DMS79 (cell line): Measurements from ENCODE around the gene RBMY1D.
"Not testable (repeated sequence)": the region's sequence is repeated elsewhere in the genome, so short reads cannot be mapped to it uniquely, and the experiment has no call there.

ENCODE experiments used
- DNase-seq: peaks from one replicate; lab custom pipeline; 2025; lab: John Stamatoyannopoulos, UW

Gene RBMY1D

DNA sequence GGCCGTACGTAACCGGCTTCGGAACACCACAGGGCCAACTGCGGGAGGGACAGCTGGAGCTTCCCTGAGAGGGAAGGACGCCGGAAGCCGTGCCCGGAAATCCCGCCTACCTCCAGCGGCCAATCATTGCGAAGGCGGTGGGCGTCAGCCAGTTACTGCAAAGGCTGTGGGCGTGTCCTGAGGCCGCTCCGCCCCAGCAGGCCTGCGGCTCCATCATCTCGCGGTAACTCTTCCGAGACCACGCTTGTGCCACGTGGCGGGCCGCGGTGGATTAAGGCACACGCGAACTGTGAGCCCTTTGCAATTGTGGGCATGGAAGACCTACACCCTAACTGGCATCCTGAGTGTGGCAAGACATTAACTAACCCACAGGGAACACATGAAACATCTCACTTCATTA is at the start of gene RBMY1D:
TSS of gene RBMY1D (minus strand) at position 101 of the 400 bp plus-strand sequence. CDS start 2,013 bp downstream, outside the sequence.
- not testable (repeated sequence) for DNase-seq

DNA sequence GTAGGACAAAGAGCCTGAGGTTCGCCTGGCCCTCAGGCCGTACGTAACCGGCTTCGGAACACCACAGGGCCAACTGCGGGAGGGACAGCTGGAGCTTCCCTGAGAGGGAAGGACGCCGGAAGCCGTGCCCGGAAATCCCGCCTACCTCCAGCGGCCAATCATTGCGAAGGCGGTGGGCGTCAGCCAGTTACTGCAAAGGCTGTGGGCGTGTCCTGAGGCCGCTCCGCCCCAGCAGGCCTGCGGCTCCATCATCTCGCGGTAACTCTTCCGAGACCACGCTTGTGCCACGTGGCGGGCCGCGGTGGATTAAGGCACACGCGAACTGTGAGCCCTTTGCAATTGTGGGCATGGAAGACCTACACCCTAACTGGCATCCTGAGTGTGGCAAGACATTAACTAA is 23.6 kb upstream of the RBMY1D start, which contains the start of gene RBMY1E:
TSS of gene RBMY1E (minus strand) at position 101 of the 400 bp plus-strand sequence. CDS start 1,978 bp downstream, outside the sequence.
- DNase-seq: not testable (repeated sequence)

DNA sequence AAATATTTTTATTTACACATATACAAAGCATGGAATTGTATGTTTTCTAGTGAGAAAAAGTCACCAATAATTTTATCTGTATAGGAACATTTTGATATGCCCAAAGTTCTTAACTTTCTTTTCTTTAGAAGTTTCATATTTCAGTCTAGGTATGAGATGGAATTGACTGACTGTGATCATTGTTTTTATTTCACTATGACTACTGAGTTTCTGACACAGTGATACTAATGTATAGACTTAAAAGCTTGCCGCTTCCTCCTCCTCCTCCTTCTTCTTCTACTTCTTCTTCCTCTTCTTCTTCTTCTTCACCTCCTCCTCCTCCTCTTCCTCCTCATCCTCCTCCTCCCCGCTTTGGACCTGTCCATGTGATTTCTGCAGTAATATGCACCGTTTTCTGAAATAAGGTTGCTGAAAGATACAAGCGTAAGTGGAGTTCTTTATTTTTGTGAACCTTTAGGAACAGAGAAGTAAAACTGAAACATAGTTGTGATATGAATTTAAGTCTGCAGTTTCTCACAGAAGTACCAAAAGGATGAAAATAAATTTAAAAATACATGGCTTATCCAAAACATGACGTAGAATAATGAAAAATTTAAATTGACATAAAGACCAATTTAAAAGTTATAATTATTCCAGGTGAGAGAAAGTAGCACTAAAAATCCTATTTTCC is 24.8 kb downstream of the RBMY1D start:
- not testable (repeated sequence) for DNase-seq

DNA sequence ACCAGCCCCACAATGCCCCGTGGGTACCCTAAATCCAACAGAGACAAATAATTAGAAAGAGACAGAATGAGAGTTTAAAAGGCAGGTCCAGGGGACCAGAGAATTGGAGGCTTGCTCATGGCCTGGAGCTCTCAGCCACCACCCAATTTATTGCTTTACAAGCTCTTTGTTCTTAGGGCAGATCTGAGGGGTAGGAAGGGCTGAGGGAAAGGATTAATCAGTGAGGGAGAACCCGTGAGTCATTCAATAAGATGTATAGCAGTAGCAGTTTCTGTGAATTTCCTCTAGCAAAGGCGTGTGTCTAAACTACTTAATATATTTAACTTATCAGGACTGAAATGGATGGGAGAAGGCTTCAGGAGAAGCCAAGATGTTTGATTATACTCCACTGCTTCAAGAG is 48.8 kb downstream of the RBMY1D start:
- no peak for DNase-seq

DNA sequence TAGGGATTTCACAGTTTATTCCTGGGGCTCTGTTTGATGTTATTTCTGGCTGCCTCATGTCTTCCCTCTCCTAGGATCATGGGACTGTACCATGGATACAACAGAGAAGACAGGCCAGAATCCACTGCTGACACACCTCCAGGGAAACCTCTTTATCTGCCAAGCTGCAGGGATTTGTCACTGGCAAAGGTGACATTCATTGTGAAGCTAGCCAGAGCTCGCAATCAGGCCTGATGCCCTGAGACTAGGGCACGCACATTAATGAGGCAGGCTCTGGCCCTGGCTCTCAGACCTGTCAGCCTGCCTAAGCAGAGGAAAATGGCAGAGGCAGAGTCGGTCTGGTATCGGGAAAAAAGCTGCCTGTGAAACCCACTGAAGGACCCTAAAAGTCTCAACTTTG is 52.2 kb downstream of the RBMY1D start:
- DNase-seq: no peak

DNA sequence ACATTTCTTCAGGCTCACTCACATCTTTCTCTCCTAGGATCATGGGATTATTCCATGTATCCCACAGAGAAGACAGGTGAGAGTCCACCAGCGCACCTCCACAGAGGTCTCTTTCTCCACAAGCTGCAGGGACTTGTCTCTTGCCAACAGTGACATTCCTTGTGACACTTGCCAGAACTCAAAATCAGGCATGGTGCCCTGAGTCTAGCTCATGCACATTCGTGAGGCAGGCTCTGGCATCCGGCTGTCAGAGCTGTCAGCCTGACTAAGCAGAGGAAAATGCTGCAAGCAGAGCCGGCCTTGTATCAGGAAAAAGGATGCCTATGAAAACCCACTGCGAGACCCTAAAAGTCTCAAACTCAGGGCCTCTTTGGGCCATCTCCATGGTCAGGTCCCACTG is 54.8 kb downstream of the RBMY1D start:
- no peak for DNase-seq

DNA sequence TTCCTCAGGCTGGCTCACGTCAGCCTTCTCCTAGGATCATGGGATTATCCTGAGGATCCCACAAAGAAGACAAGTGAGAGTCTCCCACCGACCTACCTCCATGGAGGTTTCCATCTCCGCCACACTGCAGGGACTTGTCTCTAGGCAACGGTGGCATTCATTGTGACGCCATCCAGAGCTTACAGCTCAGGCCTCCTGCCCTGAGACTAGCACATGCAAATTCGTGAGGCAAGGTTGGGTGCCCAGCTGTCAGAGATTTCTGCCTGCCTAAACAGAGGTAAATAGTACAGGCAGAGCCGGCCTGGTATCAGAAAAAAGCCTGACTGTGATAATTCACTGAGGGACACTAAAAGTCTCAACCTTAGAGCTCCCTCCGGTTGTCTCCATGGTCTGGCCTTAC is 58.0 kb downstream of the RBMY1D start:
- no peak for DNase-seq

DNA sequence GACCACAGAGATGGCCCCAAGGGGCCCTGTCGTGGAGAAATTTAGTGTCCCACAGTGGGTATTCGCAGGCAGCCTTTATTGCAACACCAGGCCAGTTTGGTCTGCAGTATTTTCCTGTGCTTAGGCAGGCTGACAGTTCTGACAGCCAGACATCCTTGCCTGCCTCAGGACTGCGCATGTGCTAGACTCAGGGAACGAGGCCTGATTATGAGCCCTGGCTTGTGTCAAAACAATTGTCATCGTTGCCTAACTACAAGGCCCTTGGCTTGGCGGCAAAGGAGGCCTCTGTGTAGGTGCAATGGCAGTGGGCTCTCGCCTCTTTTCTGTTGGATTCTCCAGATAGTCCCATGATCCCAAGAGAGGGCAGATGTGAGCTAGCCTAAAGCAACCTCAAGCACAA is 59.3 kb downstream of the RBMY1D start:
- no peak for DNase-seq
